Neural cell (in vitro differentiated cells): ENCODE data around the gene KRTAP5-10. TPM values are rescaled to one million over a fixed set of nuclear protein-coding genes. Genes with fewer than 3 reads are reported as not detected.

Source experiments
- H2AFZ ChIP-seq: fragments of 200-600, 300-800 bp; sonication (generic), shearing (Covaris generic); 2 replicates; pipeline ENCODE4 v1.6.0; 2014; ENCODE audit warnings: low read depth, mild to moderate bottlenecking, antibody characterized with exemption, low read length, moderate library complexity
- H3F3A ChIP-seq: fragments of 200-600 bp; shearing (Covaris generic); 2 replicates; pipeline ENCODE4 v1.6.1; 2016; ENCODE audit warnings: mild to moderate bottlenecking, moderate library complexity, mixed read lengths, antibody characterized with exemption, low read length; ENCODE audit not compliant: insufficient read depth, poor library complexity, severe bottlenecking
- H3K27ac ChIP-seq: fragments of 200-600, 300-800 bp; sonication (generic), shearing (Covaris generic); 2 replicates; pipeline ENCODE4 v1.5.1; 2014; ENCODE audit warnings: mild to moderate bottlenecking, low read length, moderate library complexity
- H3K27me3 ChIP-seq: fragments of 300-800, 200-600 bp; sonication (generic), shearing (Covaris generic); 2 replicates; pipeline ENCODE4 v1.6.0; 2014; ENCODE audit warnings: mild to moderate bottlenecking, low read depth, low read length, moderate library complexity; ENCODE audit not compliant: insufficient read depth
- H3K36me3 ChIP-seq: fragments of 300-800, 200-600 bp; sonication (generic), shearing (Covaris generic); 2 replicates; pipeline ENCODE4 v1.5.1; 2014; ENCODE audit warnings: mild to moderate bottlenecking, antibody characterized with exemption, low read length, moderate library complexity; ENCODE audit not compliant: insufficient read depth
- H3K4me2 ChIP-seq: fragments of 300-800, 200-600 bp; sonication (generic), shearing (Covaris generic); 2 replicates; pipeline ENCODE4 v1.6.0; 2014; ENCODE audit warnings: mild to moderate bottlenecking, low read length
- H3K4me3 ChIP-seq: fragments of 300-800, 200-600 bp; sonication (generic), shearing (Covaris generic); 2 replicates; pipeline ENCODE4 v1.5.1; 2014; ENCODE audit warnings: mild to moderate bottlenecking, low read length, moderate library complexity
- H3K79me2 ChIP-seq: fragments of 200-600 bp; shearing (Covaris generic); replicated peaks from 2 replicates; pipeline ENCODE4 v1.6.0; 2014; ENCODE audit warnings: mild to moderate bottlenecking, low read length, moderate library complexity; ENCODE audit not compliant: insufficient read depth
- H3K9ac ChIP-seq: fragments of 300-800, 200-600 bp; sonication (generic), shearing (Covaris generic); 2 replicates; pipeline ENCODE4 v1.6.1; 2016; ENCODE audit warnings: mild to moderate bottlenecking, low read length, mixed read lengths
- H3K9me2 ChIP-seq: fragments of 200-600 bp; shearing (Covaris generic); 2 replicates; pipeline ENCODE4 v1.6.1; 2016; ENCODE audit warnings: mild to moderate bottlenecking, low read length, mixed read lengths; ENCODE audit not compliant: insufficient read depth
- H3K9me3 ChIP-seq: fragments of 200-600, 300-800 bp; sonication (generic), shearing (Covaris generic); 2 replicates; pipeline ENCODE4 v1.6.1; 2016; ENCODE audit warnings: mild to moderate bottlenecking, mixed run types, low read length, moderate library complexity, mixed read lengths
- H4K20me1 ChIP-seq: fragments of 200-600 bp; shearing (Covaris generic); 2 replicates; pipeline ENCODE4 v1.6.1; 2016; ENCODE audit warnings: mild to moderate bottlenecking, mixed run types; ENCODE audit not compliant: insufficient read depth
- EP300 ChIP-seq: fragments of 450-650 bp; conservative IDR thresholded peaks from 2 replicates; pipeline ENCODE4 v1.6.1; 2014; ENCODE audit warnings: antibody characterized with exemption, mild to moderate bottlenecking, moderate library complexity; ENCODE audit not compliant: poor library complexity, severe bottlenecking
- EZH2 ChIP-seq: fragments of 200-600, 300-800 bp; shearing (Covaris generic), sonication (generic); IDR thresholded peaks from 2 replicates; pipeline ENCODE4 v1.6.1; 2014; ENCODE audit warnings: antibody characterized with exemption, low read length, borderline replicate concordance, mild to moderate bottlenecking; ENCODE audit not compliant: insufficient read depth, poor library complexity, severe bottlenecking
- MXI1 ChIP-seq: fragments of 450-650 bp; conservative IDR thresholded peaks from 2 replicates; pipeline ENCODE4 v1.6.1; 2014; ENCODE audit warnings: antibody characterized with exemption, mild to moderate bottlenecking; ENCODE audit not compliant: poor library complexity, severe bottlenecking
- POLR2AphosphoS5 ChIP-seq: IDR thresholded peaks from 2 replicates; pipeline ENCODE4 v1.6.1; 2012
- RAD21 ChIP-seq: fragments of 450-650 bp; conservative IDR thresholded peaks from 2 replicates; pipeline ENCODE4 v1.6.1; 2014; ENCODE audit warnings: antibody characterized with exemption, mild to moderate bottlenecking, moderate library complexity
- SMC3 ChIP-seq: fragments of 450-650 bp; conservative IDR thresholded peaks from 2 replicates; pipeline ENCODE4 v1.6.1; 2014; ENCODE audit warnings: antibody characterized with exemption, mild to moderate bottlenecking, moderate library complexity; ENCODE audit not compliant: poor library complexity
- TAF1 ChIP-seq: IDR thresholded peaks from 2 replicates; pipeline ENCODE4 v1.6.1; 2012; ENCODE audit warnings: low read depth
- polyA plus RNA-seq: library from polyadenylated mRNA; depleted of rRNA; stranded (reverse); fragments of >200 nt; gene quantifications from 2 replicates; pipeline ENCODE4 v1.2.3, GENCODE V29; 2014
- TF ChIP-seq, protein P1 (sequence below): fragments of 450-650 bp; IDR thresholded peaks from 2 replicates; pipeline ENCODE4 v1.5.1; 2014; ENCODE audit warnings: antibody characterized with exemption, mild to moderate bottlenecking, moderate library complexity; ENCODE audit not compliant: poor library complexity, severe bottlenecking
- TF ChIP-seq, protein P2 (sequence below): IDR thresholded peaks from 2 replicates; pipeline ENCODE4 v1.6.1; 2012; ENCODE audit warnings: borderline replicate concordance

The KRTAP5-10 gene
- polyA plus RNA-seq, 1 donor from 2014 or later: not detected

DNA sequence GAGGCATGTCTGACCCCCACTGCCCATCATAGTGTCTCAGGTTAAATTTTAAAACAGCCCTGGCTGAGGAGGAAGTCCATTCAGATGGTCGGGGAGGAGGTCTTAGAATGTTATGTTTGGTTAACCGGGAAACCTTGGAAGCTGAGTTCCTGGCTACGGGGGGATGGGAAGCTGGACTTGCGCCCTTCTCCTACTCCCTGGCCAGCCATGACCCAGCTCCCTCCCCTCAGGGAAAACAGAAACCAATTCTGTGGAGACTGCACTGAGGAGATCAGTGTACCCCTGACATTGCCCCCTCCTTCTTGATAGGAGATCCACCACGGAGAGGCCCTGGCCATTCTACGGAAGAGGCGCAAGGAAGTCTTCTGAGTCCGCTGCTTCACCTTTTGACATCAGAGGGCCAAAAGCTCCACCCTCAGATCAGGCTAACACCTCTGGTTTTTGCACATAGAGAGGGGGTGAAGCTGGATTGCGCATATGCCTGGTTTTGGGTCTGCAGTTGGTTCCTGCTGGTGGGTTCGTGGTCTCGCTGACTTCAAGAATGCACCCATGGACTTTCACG is 19.9 kb upstream of the KRTAP5-10 start:
- no peak for TF ChIP-seq MXI1
- TF ChIP-seq POLR2AphosphoS5: no peak
- TF ChIP-seq, protein P1, sequence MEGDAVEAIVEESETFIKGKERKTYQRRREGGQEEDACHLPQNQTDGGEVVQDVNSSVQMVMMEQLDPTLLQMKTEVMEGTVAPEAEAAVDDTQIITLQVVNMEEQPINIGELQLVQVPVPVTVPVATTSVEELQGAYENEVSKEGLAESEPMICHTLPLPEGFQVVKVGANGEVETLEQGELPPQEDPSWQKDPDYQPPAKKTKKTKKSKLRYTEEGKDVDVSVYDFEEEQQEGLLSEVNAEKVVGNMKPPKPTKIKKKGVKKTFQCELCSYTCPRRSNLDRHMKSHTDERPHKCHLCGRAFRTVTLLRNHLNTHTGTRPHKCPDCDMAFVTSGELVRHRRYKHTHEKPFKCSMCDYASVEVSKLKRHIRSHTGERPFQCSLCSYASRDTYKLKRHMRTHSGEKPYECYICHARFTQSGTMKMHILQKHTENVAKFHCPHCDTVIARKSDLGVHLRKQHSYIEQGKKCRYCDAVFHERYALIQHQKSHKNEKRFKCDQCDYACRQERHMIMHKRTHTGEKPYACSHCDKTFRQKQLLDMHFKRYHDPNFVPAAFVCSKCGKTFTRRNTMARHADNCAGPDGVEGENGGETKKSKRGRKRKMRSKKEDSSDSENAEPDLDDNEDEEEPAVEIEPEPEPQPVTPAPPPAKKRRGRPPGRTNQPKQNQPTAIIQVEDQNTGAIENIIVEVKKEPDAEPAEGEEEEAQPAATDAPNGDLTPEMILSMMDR: no peak
- TF ChIP-seq SMC3: no peak
- TF ChIP-seq EP300: no peak
- TF ChIP-seq RAD21: no peak
- TF ChIP-seq, protein P2, sequence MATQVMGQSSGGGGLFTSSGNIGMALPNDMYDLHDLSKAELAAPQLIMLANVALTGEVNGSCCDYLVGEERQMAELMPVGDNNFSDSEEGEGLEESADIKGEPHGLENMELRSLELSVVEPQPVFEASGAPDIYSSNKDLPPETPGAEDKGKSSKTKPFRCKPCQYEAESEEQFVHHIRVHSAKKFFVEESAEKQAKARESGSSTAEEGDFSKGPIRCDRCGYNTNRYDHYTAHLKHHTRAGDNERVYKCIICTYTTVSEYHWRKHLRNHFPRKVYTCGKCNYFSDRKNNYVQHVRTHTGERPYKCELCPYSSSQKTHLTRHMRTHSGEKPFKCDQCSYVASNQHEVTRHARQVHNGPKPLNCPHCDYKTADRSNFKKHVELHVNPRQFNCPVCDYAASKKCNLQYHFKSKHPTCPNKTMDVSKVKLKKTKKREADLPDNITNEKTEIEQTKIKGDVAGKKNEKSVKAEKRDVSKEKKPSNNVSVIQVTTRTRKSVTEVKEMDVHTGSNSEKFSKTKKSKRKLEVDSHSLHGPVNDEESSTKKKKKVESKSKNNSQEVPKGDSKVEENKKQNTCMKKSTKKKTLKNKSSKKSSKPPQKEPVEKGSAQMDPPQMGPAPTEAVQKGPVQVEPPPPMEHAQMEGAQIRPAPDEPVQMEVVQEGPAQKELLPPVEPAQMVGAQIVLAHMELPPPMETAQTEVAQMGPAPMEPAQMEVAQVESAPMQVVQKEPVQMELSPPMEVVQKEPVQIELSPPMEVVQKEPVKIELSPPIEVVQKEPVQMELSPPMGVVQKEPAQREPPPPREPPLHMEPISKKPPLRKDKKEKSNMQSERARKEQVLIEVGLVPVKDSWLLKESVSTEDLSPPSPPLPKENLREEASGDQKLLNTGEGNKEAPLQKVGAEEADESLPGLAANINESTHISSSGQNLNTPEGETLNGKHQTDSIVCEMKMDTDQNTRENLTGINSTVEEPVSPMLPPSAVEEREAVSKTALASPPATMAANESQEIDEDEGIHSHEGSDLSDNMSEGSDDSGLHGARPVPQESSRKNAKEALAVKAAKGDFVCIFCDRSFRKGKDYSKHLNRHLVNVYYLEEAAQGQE: no peak
- no peak for TF ChIP-seq EZH2
- TF ChIP-seq TAF1: no peak
- Histone ChIP-seq H3K4me3 (no peak overlapping the region), H3K79me2 (no peaks in the 10 kb centered on the region), H3K27me3 (no peaks in the 10 kb centered on the region), H3K4me2 (no peak overlapping the region), H4K20me1 (no peaks in the 10 kb centered on the region), H3K27ac (no peak overlapping the region), H2AFZ (no peak overlapping the region), H3K36me3 (no peaks in the 10 kb centered on the region), H3F3A (no peaks in the 10 kb centered on the region), H3K9me2 (no peaks in the 10 kb centered on the region), H3K9ac (no peak overlapping the region), H3K9me3 (no peaks in the 10 kb centered on the region)

DNA sequence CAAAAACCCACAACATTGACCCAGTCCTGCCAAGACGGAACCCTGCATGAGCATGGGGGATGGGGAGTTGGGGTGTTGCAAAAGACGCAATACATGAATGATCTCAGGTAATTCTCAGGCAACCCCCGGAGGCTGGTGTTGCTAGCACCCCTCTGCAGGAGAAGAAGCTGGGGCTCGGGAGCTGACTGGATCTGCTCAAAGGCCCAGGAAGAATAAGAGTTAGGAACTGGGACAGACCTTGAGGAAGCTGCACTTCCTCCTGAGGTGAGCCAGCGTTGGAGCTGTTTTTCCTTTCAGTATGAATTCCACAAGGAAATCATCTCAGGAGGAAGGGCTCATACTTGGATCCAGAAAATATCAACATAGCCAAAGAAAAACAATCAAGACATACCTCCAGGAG is 17.2 kb upstream of the KRTAP5-10 start, which contains the start of gene KRTAP5-9:
Gene KRTAP5-9, plus strand, starts transcription at position 301 of the 400 bp plus-strand sequence. CDS start 238 bp downstream, outside the sequence.
- H4K20me1 ChIP-seq: no peaks in the 10 kb centered on the region
- H3K36me3 ChIP-seq: no peaks in the 10 kb centered on the region
- H3K4me3 ChIP-seq: no peak within 1 kb of the TSS
- no peak within 1 kb of the TSS for H2AFZ ChIP-seq
- H3K27ac ChIP-seq: no peak within 1 kb of the TSS
- TF ChIP-seq, protein P2: no peak
- no peak for TF ChIP-seq EZH2
- TF ChIP-seq TAF1: no peak
- TF ChIP-seq SMC3: no peak
- no peak for TF ChIP-seq MXI1
- TF ChIP-seq, protein P1: no peak
- TF ChIP-seq EP300: no peak
- no peak for TF ChIP-seq RAD21
- no peak for TF ChIP-seq POLR2AphosphoS5
- H3K4me2 ChIP-seq: no peak within 1 kb of the TSS
- H3K27me3 ChIP-seq: no peaks in the 10 kb centered on the region
- H3F3A ChIP-seq: no peaks in the 10 kb centered on the region
- no peaks in the 10 kb centered on the region for H3K9me3 ChIP-seq
- no peaks in the 10 kb centered on the region for H3K9me2 ChIP-seq
- no peaks in the 10 kb centered on the region for H3K79me2 ChIP-seq
- H3K9ac ChIP-seq: no peak within 1 kb of the TSS
